Amniotic stem cell (primary cell): ENCODE measurements around the gene KDELR3.
A peak's percentile ranks its signal among the peaks of the same experiment; 100 is the strongest.

Source experiments
- DNase-seq: peaks from one replicate; lab custom pipeline; 2025; lab: John Stamatoyannopoulos, UW

The KDELR3 gene

DNA sequence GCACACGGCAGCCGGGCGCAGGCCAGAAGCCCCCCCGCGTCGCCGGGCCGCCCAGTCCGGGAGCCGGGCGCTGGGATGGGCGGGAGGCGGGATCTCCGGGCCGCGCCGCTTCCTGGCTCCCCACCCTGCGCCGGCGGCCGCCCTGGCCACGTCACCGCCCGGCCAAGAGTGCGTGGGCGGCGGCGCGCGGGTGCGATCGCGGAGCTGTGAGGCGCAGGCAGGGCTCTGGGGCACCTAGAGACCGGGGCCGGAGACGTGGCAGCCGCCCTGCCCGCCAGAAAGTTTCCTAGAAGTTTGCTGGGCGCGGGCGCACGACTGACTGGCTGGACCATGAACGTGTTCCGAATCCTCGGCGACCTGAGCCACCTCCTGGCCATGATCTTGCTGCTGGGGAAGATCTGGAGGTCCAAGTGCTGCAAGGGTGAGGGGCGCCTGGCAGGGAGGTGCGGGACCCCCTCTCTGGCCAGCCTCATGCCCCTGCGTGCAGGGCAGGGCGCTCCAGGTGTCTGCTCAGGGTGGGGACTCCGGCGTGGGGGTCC, at the start of gene KDELR3:
KDELR3 (plus strand) TSS at position 193 of the 539 bp plus-strand sequence; CDS start at position 331, 138 bp downstream.
- DNase-seq = peak; percentile 80

DNA sequence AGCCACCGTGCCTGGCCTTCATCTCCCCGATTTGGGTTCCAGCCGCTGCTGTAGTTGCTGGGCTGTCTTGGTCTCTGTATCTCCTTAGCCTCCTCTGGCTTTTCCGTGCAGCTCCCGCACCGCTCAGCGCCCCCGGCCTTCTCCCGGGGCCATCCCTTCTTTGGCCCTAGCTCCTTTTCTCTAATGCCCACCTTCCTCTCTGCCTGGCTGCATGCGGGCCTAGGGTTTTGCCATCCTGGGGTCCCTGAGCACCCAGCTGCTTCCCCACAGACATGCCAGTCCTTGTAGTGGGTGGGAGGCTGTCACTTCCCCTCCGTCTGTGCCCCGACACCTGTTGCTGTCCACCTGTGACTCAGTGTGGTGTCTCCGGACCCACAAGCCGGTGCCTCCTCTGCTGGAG, 49.3 kb upstream of the KDELR3 start:
- no peak for DNase-seq

DNA sequence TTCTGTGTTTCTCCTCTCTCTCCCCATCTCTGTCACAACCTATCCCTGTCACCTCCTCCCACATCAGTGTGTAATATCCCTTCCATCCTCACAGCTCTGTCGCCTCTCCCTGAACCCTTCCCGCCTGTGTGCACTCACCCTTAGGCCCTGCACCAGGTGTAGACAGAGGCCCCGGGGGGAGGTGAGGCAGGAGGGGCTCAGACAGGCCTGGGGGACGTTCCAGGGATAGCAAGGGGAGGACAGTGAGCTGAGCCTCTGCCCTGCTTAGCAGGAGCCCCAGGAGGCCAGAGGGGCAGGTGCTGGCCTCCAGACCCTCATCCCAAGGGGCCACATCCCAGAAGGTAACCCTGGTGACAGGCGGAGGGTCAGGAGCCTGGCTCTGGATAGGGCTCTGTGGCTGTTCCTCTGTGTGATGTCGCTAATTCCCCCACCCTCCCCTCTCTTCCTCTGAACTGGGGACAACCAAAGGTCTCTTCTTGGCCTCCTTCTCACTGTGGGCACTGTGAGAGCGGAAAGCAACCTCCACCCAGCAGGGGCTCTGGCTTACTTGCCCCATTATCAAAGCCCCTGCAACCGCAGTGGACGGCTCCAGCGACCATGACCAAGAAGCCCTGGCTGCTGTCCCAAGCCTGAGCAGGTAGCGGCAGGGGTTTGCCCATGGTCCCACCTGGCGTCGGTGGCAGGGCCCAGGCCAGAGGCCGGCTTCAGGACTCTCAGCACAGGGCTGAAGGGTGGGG, 48.6 kb upstream of the KDELR3 start:
- DNase-seq = no peak

DNA sequence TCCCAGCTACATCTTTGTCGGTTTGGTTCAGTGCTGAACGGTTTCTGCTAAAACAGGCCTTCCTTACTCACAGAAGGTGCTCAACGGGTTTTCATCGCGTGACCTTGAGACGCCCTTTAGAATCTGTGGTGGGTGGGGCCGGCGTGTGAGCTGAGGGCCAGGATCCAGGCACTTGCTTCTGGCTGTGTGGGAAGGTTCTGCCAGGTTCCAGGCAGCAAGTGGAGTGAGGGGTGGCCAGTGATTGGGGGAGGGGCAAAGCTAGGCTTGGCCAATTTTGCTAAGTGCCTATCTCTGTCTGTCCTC, 48.1 kb upstream of the KDELR3 start:
- no peak for DNase-seq

DNA sequence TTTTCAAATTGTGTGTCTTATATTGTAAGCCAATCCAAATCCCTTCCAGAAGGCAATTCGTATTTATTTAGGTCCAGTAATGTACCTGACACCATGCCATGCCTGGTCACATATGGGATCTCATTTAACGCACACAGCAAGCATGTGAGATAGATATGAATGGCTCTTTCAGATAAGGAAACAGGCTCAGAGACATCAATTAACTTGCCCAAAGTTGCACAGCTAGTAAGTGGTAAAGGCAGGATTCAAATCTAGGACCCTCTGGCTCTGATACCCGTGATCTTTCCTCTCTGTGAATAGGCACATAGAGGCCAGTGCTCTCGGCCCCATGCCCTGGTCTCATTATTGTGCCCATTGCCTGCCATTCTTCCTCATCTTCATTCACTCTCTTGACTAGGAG, 47.2 kb upstream of the KDELR3 start:
- no peak for DNase-seq

DNA sequence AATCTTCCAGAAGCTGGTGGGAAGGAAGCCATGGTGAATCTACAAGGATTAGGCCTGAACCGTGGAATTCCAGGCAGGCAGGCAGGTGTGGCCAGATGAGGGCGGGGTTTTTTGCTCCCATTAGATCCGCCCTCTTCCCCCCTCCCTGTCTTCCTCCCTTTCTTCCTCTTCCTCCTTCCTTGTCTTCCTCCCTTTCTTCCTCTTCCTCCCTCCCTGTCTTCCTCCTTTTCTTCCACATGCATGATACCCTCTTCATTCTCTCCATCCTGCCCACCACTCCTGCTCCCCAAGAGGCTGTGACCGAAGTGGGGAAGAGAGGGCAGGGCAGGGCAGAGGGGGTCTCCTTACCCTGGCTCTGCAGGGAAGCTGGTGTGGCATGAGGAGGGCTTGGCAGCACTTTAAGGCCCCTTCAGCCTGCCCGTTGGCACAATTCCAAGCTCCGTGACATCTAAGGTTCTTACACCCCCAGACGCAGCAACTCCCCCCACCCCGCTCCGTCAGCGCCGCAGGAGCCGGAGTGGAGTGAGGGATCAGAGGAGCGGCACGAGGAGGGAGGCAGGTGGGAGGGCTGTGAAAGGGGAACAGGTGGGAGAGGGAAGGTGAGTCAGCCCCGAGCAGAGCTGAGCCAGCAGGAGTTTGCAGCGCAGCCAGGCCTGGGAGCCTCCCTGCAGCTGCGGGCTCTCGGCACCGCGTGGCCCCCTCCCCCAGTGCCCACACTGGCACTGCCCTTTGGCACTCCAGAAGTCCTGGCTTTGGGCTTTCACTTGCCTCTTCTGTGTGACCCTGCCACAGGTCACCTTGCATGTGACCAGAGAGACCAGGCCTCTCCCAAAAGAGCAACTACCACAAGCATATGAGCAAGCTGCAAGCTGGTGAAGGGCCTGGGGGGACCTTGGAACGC, 45.0 kb upstream of the KDELR3 start:
- no peak for DNase-seq

DNA sequence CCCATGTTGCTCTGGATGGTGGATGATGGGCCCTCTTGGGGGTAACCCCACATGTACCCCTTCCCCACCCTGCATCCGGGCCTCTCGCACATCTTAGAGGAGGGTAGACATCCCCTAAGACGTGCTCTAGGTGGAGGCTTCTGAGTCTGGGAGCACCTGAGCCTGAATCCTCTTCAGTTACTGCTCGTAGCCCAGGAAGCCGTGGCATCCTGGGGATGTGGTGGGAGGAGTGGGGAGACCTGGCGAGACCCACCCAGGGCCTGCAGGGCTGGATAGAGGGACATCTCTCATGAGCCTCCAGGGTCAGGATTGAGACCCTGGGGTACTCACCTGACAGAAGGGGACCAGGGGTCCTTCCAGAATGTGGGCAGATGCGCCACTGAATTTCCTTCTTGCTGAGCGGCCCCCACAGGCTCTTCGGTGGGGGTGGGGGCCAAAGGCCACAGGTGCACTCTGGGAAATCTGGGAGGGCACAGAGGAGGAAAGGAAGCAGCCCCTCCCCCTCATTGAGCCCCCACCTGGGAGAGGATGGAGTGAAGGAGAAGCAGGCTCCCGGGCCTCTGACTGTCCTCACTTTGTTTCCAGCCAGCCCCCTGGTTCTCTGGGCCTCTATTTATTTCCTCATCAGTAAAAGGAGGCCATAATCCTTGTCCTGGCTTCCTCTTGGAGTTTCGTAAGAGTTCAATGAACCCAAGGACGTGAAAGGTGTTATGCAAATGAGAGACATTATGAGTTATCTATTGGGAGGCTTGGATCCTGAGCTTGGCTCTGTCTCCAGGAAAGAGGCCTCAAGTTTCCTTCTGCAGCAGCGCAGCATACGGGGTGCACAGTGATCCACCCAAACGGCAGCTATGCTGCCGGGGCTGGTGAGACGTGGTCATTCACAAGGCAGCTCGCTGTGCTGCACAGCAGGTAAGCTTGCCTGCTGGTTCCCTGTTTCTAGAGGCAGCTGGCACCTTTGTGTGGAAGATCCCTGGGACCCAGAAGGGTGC, 44.1 kb upstream of the KDELR3 start:
- DNase-seq = no peak

DNA sequence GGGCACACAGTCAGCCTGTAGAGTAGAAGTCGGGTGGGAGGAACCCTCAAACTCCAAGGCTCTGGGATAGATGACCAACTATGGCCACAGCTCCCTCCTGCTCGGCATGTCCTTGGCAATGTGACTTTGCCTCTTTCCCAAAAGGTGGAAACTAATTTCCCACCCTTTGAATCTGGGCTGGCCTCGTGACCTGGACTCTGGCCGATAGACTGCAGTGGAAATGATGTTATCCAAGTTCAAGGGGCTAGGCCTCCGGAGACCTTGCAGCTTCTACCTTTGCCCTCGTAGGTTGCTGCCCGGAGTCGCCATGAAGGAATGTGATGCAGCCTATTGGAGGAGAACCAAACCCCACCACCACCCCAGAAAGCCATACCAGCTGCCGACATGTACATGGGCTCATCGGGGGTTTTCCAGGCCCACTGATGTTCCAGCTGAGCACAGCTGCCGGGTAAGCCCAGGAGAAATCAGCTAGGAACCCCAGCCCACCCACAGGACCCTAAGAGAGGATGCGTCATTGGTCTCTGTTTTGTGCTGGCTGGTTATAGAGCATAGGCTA, 43.3 kb upstream of the KDELR3 start:
- no peak for DNase-seq

DNA sequence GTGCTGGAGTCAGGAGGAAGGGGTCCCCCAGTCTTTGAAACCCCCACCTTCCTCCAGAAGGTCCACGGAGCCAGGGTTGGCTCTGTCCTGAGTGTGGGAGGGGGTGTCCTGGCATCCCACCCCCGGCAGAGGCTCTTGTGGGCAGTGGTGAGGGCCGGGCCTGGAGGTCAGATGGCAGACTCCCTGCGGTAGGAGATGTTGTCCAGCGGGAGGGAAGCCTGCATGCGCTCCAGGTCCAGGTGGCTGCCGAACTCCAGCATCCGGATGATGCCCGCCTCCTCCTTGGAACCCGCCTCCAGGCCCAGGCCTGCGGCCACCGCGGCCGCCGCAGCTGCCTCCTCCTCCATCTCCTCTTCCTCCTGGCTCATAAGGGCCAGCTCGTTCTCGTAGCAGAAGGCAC, 41.3 kb upstream of the KDELR3 start:
- no peak for DNase-seq

DNA sequence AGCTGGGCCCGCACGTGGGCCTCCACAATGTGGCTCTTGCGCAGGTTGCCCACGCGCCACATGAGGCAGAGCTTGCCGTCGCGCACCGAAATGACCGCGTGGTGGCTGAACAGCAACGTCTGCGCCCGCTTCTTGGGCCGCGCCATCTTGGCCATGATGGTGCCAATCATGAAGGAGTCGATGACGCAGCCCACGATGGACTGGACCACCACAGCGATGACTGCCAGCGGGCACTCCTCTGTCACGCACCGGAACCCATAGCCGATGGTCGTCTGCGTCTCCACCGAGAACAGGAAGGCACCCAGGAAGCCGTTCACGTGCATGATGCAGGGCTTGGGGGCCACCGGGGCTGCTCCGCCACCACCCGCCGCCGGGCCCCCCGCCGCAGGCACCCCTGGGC, 40.4 kb upstream of the KDELR3 start:
- no peak for DNase-seq

DNA sequence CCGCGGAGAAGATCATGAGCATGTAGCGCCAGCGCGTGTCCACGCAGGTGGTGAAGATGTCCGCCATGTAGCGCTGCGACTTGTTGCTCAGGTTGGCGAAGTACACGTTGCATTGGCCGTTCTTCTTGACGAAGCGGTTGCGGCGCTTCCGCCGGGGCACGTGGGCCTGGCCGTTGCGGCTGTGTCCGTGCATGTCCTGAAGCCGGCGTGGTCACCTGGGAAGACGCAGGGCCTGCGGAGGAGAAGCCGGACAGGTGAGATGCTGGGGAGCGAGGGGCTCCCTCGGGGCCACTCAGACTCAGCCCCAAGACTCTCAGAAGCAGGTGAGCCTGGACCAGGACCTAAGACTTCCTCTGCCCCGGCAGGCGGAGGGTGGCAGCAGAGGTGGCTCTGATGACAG, 40.0 kb upstream of the KDELR3 start:
- DNase-seq = no peak

DNA sequence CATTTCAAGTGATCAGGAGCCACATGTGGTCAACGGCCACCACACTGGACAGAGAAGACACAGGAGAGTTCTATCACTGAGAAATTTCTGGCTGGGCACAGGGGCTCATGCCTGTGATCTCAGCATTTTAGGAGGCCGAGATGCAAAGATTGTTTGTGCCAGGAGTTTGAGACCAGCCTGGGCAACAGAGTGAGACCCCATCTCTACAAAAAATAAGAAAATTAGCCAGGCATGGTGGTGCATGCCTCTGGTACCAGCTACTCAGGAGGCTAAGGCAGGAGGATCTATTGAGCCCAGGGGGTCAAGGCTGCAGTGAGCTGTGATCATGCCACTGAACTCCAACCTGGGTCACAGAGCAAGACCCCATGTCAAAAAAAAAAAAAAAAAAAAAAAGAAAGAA, 39.2 kb upstream of the KDELR3 start:
- no peak for DNase-seq

DNA sequence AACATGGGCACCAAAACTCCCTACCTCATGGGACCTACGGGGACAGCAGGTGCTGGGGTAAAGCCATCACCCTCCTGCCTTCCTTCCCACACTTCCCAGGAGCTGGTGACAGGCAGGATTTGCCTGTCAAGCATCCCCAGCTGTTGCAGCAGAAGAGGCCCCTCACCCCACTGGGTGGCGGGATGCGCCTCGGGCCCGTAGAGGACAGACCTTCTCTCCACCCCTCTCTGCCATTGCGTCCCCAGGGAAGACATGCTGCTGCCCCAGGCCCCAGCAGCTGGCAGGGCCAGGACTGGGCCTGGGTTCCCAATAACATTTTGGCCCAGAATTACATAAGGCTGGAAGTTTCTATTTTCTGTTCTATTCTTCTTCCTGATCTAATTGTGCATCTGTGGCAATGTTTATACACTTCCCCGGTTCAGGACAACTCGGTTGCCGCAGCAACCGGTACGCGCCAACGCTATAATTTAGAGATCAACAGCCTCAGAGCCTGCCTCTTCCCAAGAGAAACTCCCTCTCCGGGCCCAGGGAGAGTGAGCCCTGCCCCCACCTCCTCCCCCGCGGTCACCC, 38.3 kb upstream of the KDELR3 start:
- no peak for DNase-seq

DNA sequence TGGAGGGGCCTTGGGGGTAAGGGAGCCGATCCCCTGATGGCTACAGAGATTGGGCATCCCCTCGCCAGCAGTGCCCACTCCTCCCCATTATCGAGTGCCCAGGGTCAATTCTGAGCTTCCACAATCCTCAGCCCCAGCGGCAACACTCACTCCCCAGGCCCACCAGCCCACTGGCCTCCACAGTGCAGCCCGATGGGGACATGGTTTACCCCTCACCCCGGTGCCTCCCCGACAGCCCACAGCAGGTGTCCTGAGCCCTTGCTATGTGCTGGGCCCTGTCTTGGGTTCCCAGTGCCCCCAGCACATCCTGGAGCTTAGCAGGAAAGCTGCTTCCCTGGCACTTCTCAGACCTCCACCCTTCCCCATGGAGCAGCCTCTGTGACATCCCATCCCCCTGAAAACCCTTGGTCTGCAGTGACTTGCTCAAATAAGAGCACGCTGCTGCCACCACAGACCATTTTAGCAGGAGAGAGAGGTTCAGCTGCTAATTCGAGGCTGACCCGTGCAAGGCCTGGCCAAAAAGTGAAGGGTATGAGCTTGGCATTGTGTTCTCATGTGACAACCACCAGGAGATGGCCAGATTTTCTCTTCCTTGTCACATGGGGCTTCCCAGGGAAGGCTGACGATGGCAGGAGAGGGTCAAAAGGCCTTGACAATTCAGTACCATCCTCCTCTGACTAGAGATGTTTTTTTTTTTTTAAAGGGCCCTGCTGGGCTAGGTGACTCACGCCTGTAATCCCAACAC, 36.5 kb upstream of the KDELR3 start:
- no peak for DNase-seq

DNA sequence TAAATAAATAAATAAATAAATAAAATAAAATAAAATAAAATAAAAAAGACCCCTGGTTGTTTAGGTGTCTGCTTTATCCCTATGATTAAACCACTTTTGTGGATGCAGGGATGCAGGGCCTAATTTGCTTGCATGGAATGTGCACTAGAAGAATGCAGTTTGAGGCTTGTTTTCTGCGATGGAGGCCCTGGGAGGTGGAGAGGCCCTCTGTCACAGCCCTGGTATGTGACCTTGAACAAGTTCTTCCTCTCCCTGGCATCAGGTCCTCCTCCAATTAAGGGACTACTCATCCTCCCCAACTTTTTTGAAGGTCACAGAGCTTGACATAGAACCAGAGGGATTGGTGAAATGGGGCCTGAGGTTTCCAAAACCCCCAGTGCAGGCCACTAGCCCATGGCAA, 35.6 kb upstream of the KDELR3 start:
- no peak for DNase-seq

DNA sequence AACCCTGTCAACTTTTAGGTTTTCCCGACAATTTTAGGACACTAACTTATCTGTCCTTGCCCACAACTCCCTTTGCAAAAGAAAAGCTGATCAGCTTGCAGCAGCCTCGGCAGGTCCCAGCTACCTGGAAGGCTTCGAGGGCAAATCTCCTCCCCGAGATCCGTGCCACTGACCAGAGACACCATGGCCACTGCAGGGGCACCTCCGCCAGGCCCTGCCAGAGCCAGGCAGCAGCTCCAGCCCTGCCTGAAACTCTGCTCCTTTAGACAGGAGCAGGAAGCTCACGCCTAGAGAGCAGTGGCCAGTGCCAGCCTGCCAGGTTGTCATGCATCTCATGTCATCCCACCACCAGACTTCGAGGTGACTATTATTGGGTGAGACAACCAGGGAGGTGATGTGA, 34.0 kb upstream of the KDELR3 start:
- DNase-seq = no peak

DNA sequence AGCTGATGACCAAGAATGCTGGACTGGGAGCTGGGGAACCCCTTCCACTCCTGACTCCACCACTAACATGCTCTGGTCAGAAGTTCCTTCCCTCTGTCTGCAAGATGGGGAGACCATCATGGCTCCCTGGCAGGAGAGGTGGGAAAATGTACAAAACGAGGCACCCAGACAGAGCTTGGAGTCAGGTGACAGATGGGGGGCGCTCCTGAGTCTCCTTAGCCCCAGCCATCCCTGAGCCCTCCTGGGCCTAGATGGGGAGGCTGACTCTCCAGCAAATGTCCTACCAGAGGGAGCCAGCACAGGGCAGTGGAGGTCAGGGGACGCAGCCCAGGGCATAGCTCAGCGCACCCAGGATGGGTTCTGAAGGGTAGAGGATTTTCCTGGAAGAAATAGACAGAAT, 32.9 kb upstream of the KDELR3 start:
- DNase-seq = no peak

DNA sequence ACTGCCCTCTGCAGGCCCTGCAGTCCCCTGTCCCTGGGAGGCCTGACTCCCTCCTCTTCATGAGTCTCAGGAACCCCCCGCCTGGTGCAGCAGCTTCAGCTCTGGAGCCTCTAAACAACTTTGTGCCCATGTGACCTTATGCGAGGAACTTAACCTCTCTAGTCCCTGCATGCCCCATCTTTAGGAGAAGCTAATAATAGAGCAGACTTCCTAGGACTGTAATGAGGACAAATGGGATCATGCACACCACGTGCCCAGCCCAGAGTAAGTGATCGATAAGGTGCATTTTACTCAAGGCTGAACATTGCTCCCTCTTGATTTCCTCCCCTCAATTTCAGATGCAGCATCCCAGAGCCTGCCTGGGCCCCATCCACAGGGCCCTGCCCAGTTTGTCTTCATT, 31.9 kb upstream of the KDELR3 start:
- DNase-seq = no peak

DNA sequence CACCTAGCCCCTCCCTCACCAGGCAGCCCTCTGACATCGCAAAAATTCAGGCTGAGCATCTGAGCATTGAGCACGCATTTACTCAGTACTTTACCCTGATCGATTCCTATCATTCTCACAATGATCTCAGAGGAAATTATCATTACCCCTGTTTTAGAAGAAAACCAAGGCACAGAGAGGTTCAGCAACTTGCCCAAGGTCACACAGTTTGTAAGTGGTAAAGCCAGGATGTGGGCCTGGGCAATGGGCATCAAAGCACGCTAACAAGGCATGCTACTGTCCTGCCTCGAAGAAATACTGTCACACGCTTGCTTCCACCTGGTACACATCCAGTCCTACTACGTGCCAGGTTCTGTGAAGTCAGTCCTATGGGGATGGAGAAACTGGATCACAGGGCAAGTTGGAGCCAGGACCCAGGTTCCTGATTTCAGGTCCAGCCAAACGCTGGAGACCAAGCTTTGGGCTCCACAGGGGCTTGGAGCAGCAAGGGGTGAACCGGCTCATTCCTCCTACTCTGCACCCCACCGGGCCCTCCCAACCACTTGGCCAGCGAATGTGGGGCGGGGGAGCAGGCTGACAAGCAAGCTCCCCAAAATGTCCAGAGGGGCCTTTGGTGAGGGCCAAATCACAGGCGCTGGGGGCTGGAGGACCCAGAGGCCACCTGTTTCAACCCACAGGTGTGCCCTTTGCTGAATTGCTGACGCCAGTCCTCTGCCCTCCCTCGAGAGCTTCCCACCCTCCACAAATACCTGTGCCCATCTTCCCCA, 31.1 kb upstream of the KDELR3 start:
- DNase-seq = no peak

DNA sequence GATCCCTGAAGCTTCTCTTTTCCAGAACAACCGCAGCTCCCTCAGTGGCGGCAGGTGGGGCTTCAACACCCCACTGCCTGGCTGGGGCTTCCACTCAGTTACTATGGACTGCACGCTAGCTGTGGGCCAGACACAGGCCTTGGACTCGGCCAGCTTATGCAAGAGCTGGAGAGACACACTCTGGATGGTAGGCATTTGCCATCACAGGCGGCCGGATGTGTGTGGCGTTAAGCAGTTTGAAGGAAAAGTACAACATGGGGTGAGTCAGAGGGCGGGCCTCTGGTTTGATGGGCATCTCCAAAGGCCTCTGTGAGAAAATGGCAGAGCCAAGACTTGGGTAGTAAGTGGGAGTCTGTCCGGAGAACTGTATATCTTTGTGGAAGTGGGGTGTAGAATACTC, 30.5 kb upstream of the KDELR3 start:
- DNase-seq = no peak
